ENCODE results near the gene BCL2L1. TPM values are rescaled to one million over a fixed set of nuclear protein-coding genes. Genes with fewer than 3 reads are reported as not detected.
"Not testable (repeated sequence)": the region's sequence is repeated elsewhere in the genome, so short reads cannot be mapped to it uniquely, and the experiment has no call there.

The BCL2L1 gene
- polyA plus RNA-seq, 10 donors, result 25.7 to 59.9 (median 37.6) TPM

GRCh38 chr20:31663524-31663837 is 59.2 kb downstream of the BCL2L1 start:
- no peak for DNase-seq

- DNase-seq, result no peak
Measured at GRCh38 chr20:31662372-31662854, 60.3 kb downstream of the BCL2L1 start.

- DNase-seq, result peak; percentile 74 to 92 (median 87)
Measured at GRCh38 chr20:31661625-31662371, 60.9 kb downstream of the BCL2L1 start.

- DNase-seq, result no peak
Measured at GRCh38 chr20:31654534-31654933, 68.1 kb downstream of the BCL2L1 start.

- no peak for DNase-seq
Measured at GRCh38 chr20:31653561-31653960, 69.1 kb downstream of the BCL2L1 start.

GRCh38 chr20:31652917-31653396 is 69.7 kb downstream of the BCL2L1 start:
- peak in 1 of 3 donors; percentile 65 for DNase-seq

- DNase-seq, result not testable (repeated sequence)
Measured at GRCh38 chr20:31648104-31648503, 74.6 kb downstream of the BCL2L1 start.

- DNase-seq, result no peak
Measured at GRCh38 chr20:31644701-31645100, 78.0 kb downstream of the BCL2L1 start.

- no peak for DNase-seq
Measured at GRCh38 chr20:31643522-31643921, 79.1 kb downstream of the BCL2L1 start.

GRCh38 chr20:31642837-31643236 is 79.8 kb downstream of the BCL2L1 start:
- DNase-seq, result no peak

GRCh38 chr20:31641391-31641790 is 81.3 kb downstream of the BCL2L1 start:
- no peak for DNase-seq

GRCh38 chr20:31640259-31640658 is 82.4 kb downstream of the BCL2L1 start:
- DNase-seq, result no peak

GRCh38 chr20:31638816-31639215 is 83.9 kb downstream of the BCL2L1 start:
- DNase-seq, result no peak

- DNase-seq, result no peak
Measured at GRCh38 chr20:31638317-31638716, 84.4 kb downstream of the BCL2L1 start.

GRCh38 chr20:31637660-31638059 is 85.0 kb downstream of the BCL2L1 start, which contains the start of gene COX4I2:
COX4I2 (plus strand) TSS chr20:31637912; CDS start chr20:31639018, 1,106 bp downstream.
- DNase-seq, result peak in 1 of 3 donors; percentile 49

GRCh38 chr20:31633339-31633914 is 89.2 kb downstream of the BCL2L1 start:
- DNase-seq, result no peak

GRCh38 chr20:31632548-31633338 is 89.9 kb downstream of the BCL2L1 start:
- DNase-seq, result no peak

- DNase-seq, result peak in 1 of 3 donors; percentile 56
Measured at GRCh38 chr20:31630187-31630790, 92.4 kb downstream of the BCL2L1 start.

- DNase-seq, result not testable (repeated sequence)
Measured at GRCh38 chr20:31628057-31628456, 94.6 kb downstream of the BCL2L1 start.

- not testable (repeated sequence) for DNase-seq
Measured at GRCh38 chr20:31626534-31626933, 96.1 kb downstream of the BCL2L1 start.

- not testable (repeated sequence) for DNase-seq
Measured at GRCh38 chr20:31623123-31623505, 99.6 kb downstream of the BCL2L1 start.

GRCh38 chr20:31620246-31620645 is 102.4 kb downstream of the BCL2L1 start:
- DNase-seq, result no peak
